Fibroblast of the aortic adventitia (primary cell): ENCODE data around the gene CIITA. TPM values are rescaled to one million over a fixed set of nuclear protein-coding genes. Genes with fewer than 3 reads are reported as not detected.

Experiments
- DNase-seq: peaks from one replicate; pipeline ENCODE4 v3.0.0-alpha.2; 2010; ENCODE audit warnings: low read depth
- H3K4me3 ChIP-seq: 2 replicates; pipeline ENCODE4 v1.5.1; 2011; ENCODE audit warnings: low read depth, mild to moderate bottlenecking, control low read depth, low read length, moderate library complexity
- total RNA-seq: library from RNA; depleted of rRNA; stranded (reverse); fragments of >200 nt; gene quantifications from 2 replicates; pipeline ENCODE4 v1.2.3, GENCODE V29; 2012; ENCODE audit warnings: low replicate concordance
- TF ChIP-seq, protein P1 (sequence below): IDR thresholded peaks from 2 replicates; pipeline ENCODE4 v1.5.1; 2011; ENCODE audit warnings: mild to moderate bottlenecking, low read length, control low read depth, inconsistent platforms; ENCODE audit not compliant: insufficient read depth

CIITA gene
- total RNA-seq, 1 donor = 1.3 TPM

DNA sequence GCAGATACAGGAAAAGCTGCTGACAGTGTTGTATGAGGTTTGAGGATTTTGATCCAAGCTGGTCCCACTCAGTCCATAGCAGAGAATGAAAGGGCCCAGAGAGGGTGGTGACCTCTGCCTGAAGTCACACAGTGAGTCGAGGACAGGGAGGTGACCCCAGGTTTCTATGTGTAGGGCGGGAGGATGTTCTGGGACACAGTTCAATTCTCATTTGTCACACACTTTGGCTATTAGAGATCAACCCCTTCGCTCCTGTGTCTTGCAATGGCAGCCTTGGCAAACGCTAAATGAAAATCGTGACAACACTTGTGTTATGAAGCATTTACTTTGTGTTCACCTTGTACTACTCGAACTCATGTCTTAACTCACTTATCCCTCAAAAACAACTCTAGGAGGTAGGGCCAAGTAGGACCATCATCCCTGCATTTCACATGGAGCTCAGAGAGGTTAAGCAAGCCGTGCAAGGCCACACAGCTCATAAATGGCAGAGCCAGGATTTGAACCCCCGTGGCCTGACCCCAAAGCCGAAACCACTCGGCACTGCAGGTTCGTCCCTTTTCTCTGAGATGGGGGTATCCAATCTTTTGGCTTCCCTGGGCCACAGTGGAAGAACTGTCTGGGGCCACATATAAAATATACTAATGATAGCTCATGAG is 55.1 kb downstream of the CIITA start:
- TF ChIP-seq, protein P1, sequence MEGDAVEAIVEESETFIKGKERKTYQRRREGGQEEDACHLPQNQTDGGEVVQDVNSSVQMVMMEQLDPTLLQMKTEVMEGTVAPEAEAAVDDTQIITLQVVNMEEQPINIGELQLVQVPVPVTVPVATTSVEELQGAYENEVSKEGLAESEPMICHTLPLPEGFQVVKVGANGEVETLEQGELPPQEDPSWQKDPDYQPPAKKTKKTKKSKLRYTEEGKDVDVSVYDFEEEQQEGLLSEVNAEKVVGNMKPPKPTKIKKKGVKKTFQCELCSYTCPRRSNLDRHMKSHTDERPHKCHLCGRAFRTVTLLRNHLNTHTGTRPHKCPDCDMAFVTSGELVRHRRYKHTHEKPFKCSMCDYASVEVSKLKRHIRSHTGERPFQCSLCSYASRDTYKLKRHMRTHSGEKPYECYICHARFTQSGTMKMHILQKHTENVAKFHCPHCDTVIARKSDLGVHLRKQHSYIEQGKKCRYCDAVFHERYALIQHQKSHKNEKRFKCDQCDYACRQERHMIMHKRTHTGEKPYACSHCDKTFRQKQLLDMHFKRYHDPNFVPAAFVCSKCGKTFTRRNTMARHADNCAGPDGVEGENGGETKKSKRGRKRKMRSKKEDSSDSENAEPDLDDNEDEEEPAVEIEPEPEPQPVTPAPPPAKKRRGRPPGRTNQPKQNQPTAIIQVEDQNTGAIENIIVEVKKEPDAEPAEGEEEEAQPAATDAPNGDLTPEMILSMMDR = no peak

DNA sequence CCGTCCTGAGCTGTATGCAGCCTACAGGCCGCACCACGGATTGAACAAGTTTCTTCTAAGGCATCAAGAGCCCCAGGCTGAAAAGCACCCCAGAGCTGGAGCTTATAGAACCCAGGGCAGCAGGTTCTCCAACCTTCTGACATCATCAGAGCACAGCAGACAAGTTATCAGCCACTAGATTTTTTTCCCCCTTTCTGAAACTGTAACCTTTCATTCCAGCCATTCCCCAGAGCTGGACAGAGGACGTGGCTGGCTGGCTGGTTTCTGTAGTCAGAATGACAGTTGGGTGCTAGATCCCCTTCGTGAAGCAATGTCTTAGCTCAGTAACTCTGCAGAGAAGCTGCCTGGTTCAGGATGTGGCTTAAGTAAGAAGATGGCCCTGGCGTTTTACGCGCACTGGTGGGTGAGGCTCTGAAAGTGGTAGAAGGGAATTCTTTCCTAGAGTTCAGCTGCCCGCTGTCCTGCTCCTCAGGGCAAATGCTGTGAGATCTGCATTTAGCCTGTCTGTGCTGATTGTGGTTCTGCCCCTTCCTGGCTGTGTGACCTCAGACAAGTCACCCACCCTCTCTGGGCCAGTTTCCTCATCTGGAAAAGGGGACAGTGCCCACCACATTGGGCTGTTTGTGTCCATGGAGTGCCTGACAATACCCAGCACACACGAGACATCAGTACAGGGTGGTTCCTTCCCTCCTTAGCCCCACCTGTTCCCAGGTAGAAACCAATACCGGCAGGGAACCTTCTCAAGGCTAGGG is 56.1 kb downstream of the CIITA start:
- TF ChIP-seq, protein P1 = no peak
- DNase-seq = no peak
- H3K4me3 ChIP-seq = no peak overlapping the region

More for the DNA sequence above, 55.1 kb downstream of the CIITA start:
- DNase-seq = no peak
- H3K4me3 ChIP-seq = no peak overlapping the region

DNA sequence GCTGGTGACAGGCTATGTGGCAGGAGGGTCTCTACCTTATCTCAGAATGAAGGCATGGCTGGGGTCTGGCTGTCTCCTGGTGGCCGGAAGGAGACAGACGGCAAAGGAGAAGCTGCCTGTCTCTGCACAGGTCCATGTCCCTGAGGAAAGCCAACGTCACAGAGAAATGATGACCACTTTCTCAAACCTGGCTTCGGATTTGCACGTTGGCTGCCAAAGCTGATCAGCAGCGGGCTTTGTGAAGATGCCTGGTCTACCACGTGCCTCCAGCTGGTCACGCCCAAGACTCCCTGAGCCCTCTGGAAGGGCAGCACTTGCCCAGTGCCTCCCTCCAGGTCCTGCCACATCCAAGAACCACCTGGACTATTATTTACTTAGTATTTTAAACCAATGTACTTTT is 56.9 kb downstream of the CIITA start:
- H3K4me3 ChIP-seq = no peak overlapping the region
- no peak for DNase-seq
- TF ChIP-seq, protein P1 = no peak

DNA sequence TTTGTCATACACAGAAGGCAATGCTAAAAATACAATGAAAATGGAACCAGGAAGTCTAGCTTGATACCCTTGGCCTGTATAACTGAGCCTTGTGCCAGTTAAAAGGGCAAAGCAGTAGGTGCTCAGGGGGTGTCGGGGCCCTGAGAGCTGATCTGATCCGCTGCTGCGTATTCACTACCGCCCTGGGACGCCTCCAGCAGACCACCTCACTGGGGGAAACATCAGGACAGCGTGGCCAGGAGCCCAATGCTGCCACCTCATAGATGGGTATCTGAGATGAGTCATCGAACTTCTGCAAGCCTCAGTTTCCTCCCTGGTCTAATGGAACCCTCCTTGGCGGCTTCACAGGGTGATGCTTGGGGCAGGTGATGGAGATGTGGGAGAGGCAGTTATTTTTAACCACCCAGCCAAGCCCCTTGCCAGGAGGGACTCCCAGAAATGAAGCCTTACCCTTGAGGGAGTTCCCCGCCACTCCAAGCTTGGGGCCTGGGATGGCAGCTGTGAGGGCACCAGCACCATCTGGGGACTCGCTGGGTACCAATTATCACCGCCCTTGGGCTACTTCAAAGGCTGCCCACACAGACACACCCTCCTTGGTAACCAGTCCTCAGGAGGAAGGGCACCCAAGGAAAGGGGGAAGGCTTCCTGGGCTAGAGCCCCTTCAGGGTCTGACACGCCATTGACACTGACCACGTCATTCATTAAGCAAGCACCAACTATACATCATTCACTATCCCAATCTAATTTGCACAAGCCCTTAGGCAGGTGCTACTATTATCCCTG is 57.5 kb downstream of the CIITA start:
- DNase-seq = no peak
- TF ChIP-seq, protein P1 = no peak
- no peak overlapping the region for H3K4me3 ChIP-seq

DNA sequence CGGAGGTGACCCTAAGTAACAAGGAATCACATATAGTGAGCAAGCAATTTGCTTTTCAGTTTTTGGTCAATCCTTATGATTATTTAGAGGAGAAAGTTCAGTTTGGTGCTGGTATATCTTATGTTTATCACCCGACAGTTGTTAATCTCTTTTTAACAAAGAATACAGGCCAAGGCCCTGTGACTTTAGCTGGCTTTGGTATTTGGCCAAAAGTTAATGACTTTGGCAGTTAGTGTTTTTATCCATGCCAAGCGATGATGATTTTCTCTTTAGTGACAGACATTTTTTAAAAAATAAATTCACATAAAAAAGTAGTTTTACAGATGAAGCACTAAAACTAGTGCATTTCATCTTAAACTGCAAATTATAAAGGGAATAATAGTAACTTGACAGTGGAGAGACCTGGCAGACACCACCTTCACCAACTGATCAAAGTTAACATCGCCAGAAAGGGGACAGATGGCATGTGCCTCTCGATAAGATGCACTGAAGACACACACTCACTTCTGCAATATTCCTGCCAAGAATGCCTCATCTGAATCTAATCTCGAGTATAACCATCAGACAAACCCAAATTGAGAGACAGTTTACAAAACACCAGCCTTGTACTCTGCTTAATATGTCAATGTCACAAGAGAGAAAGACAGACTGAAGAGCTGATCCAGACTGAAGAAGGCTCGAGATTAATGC is 58.4 kb downstream of the CIITA start:
- TF ChIP-seq, protein P1 = no peak
- no peak overlapping the region for H3K4me3 ChIP-seq
- DNase-seq = no peak

- no peak for DNase-seq
- H3K4me3 ChIP-seq = no peak overlapping the region
- TF ChIP-seq, protein P1 = no peak
Observed at GRCh38 chr16:10936272-10936984, 59.4 kb downstream of the CIITA start.
